Esophagus muscularis mucosa (tissue), 4 donors: ENCODE data around the gene CCBE1.

Experiments used
- CTCF ChIP-seq, 3 experiments: fragments of 200-600 bp in 2 of 3; fragments of 450-650 bp in 1 of 3; sonication (generic) in 2 of 3; IDR thresholded peaks; one replicate each; pipeline ENCODE4 v1.5.1; 2017 to 2019; ENCODE audit warnings: antibody characterized with exemption in 3 of 3, mild to moderate bottlenecking in 2 of 3, moderate library complexity in 1 of 3
- EP300 ChIP-seq: sonication (generic); formaldehyde crosslinking; IDR thresholded peaks from one replicate; pipeline ENCODE4 v1.6.1; 2017; ENCODE audit warnings: antibody characterized with exemption
- POLR2A ChIP-seq: fragments of 450-650 bp; IDR thresholded peaks from one replicate; pipeline ENCODE4 v1.6.1; 2017; ENCODE audit warnings: antibody characterized with exemption, moderate library complexity, mild to moderate bottlenecking, low read depth
- POLR2AphosphoS5 ChIP-seq, 2 donors: sonication (generic); formaldehyde crosslinking; IDR thresholded peaks; one replicate each; pipeline ENCODE4 v1.6.1; 2017; ENCODE audit warnings: antibody characterized with exemption in 2 of 2

GRCh38 chr18:59505356-59505755 is 191.9 kb downstream of the CCBE1 start:
- TF ChIP-seq CTCF (IDR thresholded peaks at IDR 0.05) (no peak), POLR2A (no peak), POLR2AphosphoS5 (IDR thresholded peaks at IDR 0.05) (no peak), EP300 (no peak)
